Panc1 (cell line): ENCODE results near the gene AHCTF1.

ENCODE experiments used
- POLR2AphosphoS5 ChIP-seq: IDR thresholded peaks from 2 replicates; pipeline ENCODE4 v1.6.1; 2012; ENCODE audit warnings: mild to moderate bottlenecking, low read depth, low read length, moderate library complexity
- SIN3A ChIP-seq: IDR thresholded peaks from 2 replicates; pipeline ENCODE4 v1.6.1; 2012; ENCODE audit warnings: low read depth, mild to moderate bottlenecking, low read length, moderate library complexity, borderline replicate concordance; ENCODE audit not compliant: insufficient read depth
- TCF7L2 ChIP-seq: IDR thresholded peaks from 2 replicates; pipeline ENCODE4 v1.6.1; 2011; ENCODE audit warnings: mild to moderate bottlenecking, low read depth, low read length, inconsistent platforms
- TF ChIP-seq, protein P1 (sequence below): fragments of 450-650 bp; IDR thresholded peaks from 2 replicates; pipeline ENCODE4 v1.5.1; 2017; ENCODE audit warnings: mild to moderate bottlenecking
- TF ChIP-seq, protein P2 (sequence below), 2 experiments: IDR thresholded peaks; 2 replicates each; pipeline ENCODE4 v1.6.1; 2011 to 2012; ENCODE audit warnings: low read depth in 2 of 2, control low read depth in 1 of 2, low read length in 1 of 2, mild to moderate bottlenecking in 1 of 2, moderate library complexity in 1 of 2; ENCODE audit not compliant: insufficient read depth in 1 of 2

DNA sequence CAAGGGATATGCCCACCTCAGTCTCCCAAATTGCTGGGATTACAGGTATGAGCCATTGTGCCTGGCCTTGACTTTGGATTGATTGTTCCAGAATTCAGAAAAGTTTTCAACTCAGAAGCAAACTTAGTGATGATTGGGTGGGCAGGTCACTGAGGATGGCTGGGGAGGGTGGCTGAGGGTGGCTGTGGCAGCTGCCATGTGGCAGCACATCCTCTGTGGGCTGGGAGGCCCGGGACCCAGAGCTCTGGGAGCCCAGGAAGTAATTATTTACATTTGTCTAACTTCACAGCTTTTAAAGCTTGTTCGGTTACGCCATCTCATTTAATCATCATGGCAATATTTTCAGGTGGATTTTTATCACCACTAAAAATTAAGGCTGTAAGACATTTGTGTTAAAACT is 131.4 kb downstream of the AHCTF1 start:
- TF ChIP-seq, protein P1, sequence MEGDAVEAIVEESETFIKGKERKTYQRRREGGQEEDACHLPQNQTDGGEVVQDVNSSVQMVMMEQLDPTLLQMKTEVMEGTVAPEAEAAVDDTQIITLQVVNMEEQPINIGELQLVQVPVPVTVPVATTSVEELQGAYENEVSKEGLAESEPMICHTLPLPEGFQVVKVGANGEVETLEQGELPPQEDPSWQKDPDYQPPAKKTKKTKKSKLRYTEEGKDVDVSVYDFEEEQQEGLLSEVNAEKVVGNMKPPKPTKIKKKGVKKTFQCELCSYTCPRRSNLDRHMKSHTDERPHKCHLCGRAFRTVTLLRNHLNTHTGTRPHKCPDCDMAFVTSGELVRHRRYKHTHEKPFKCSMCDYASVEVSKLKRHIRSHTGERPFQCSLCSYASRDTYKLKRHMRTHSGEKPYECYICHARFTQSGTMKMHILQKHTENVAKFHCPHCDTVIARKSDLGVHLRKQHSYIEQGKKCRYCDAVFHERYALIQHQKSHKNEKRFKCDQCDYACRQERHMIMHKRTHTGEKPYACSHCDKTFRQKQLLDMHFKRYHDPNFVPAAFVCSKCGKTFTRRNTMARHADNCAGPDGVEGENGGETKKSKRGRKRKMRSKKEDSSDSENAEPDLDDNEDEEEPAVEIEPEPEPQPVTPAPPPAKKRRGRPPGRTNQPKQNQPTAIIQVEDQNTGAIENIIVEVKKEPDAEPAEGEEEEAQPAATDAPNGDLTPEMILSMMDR: no peak
- TF ChIP-seq POLR2AphosphoS5 (no peak), TCF7L2 (no peak), SIN3A (no peak)
- TF ChIP-seq, protein P2, sequence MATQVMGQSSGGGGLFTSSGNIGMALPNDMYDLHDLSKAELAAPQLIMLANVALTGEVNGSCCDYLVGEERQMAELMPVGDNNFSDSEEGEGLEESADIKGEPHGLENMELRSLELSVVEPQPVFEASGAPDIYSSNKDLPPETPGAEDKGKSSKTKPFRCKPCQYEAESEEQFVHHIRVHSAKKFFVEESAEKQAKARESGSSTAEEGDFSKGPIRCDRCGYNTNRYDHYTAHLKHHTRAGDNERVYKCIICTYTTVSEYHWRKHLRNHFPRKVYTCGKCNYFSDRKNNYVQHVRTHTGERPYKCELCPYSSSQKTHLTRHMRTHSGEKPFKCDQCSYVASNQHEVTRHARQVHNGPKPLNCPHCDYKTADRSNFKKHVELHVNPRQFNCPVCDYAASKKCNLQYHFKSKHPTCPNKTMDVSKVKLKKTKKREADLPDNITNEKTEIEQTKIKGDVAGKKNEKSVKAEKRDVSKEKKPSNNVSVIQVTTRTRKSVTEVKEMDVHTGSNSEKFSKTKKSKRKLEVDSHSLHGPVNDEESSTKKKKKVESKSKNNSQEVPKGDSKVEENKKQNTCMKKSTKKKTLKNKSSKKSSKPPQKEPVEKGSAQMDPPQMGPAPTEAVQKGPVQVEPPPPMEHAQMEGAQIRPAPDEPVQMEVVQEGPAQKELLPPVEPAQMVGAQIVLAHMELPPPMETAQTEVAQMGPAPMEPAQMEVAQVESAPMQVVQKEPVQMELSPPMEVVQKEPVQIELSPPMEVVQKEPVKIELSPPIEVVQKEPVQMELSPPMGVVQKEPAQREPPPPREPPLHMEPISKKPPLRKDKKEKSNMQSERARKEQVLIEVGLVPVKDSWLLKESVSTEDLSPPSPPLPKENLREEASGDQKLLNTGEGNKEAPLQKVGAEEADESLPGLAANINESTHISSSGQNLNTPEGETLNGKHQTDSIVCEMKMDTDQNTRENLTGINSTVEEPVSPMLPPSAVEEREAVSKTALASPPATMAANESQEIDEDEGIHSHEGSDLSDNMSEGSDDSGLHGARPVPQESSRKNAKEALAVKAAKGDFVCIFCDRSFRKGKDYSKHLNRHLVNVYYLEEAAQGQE (IDR thresholded peaks at IDR 0.05; ENCODE audit: insufficient read depth in 1 of 2, low read depth in 2 of 2, low read length in 1 of 2): no peak
